Naive thymus-derived CD4-positive, alpha-beta T cell (primary cell): ENCODE results near the gene PLA2G2F. TPM values are rescaled to one million over a fixed set of nuclear protein-coding genes. Genes with fewer than 3 reads are reported as not detected.

Source experiments
- ATAC-seq: fragments of 150-1000 bp; cut with Tn5 transposase; 2 replicates; pipeline ENCODE4 v1.10.0; 2021; ENCODE audit warnings: mild to moderate bottlenecking, moderate library complexity
- CTCF ChIA-PET: fragments of 350-600 bp; sonication (Branson Sonifier 250); formaldehyde crosslinking; loops from one replicate; lab custom pipeline; 2021; ENCODE audit warnings: antibody characterized with exemption; lab: Charles Lee
- POLR2A ChIA-PET: fragments of 350-600 bp; sonication (Branson Sonifier 250); formaldehyde crosslinking; loops from one replicate; lab custom pipeline; 2021; ENCODE audit warnings: antibody characterized with exemption, inconsistent platforms; lab: Charles Lee
- DNase-seq, 9 donors: peaks; one replicate each; pipeline versions ENCODE4 v3.0.0 to v3.0.0-alpha.2; 2020 to 2022; ENCODE audit warnings: mixed read lengths in 1 of 9
- H3K27ac ChIP-seq: one replicate; pipeline ENCODE4 v1.7.0; 2013; ENCODE audit warnings: mild to moderate bottlenecking, low read depth, low read length, moderate library complexity
- H3K27me3 ChIP-seq, 2 donors: one replicate each; pipeline ENCODE4 v1.7.0; 2013; ENCODE audit warnings: low read length in 2 of 2, mild to moderate bottlenecking in 2 of 2, moderate library complexity in 2 of 2; ENCODE audit not compliant: control insufficient read depth in 2 of 2, insufficient read depth in 2 of 2
- H3K36me3 ChIP-seq, 3 experiments: 1 replicate in 2 of 3; 2 replicates in 1 of 3; pipeline ENCODE4 v1.7.0; 2013; ENCODE audit warnings: low read length in 3 of 3, mild to moderate bottlenecking in 3 of 3, moderate library complexity in 1 of 3; ENCODE audit not compliant: insufficient read depth in 3 of 3, control insufficient read depth in 2 of 3
- H3K4me1 ChIP-seq, 2 donors: one replicate each; pipeline ENCODE4 v1.7.0; 2013; ENCODE audit warnings: low read length in 2 of 2, mild to moderate bottlenecking in 2 of 2, moderate library complexity in 1 of 2; ENCODE audit not compliant: control insufficient read depth in 2 of 2, insufficient read depth in 2 of 2
- H3K4me3 ChIP-seq: 2 replicates; pipeline ENCODE4 v1.7.0; 2013; ENCODE audit warnings: mild to moderate bottlenecking, low read length
- H3K9me3 ChIP-seq, 3 experiments: 1 replicate in 2 of 3; 2 replicates in 1 of 3; pipeline ENCODE4 v1.7.0; 2013; ENCODE audit warnings: low read length in 3 of 3; ENCODE audit not compliant: control insufficient read depth in 2 of 3
- H3K27ac Mint-ChIP-seq, 9 donors: one replicate each; pipeline ENCODE4 v1.8.0; 2020 to 2022; ENCODE audit warnings: mixed read lengths in 9 of 9, mild to moderate bottlenecking in 8 of 9, moderate library complexity in 5 of 9, inconsistent platforms in 2 of 9
- H3K27me3 Mint-ChIP-seq, 5 donors: one replicate each; pipeline ENCODE4 v1.8.0; 2021 to 2022; ENCODE audit warnings: mixed read lengths in 5 of 5, mild to moderate bottlenecking in 1 of 5
- H3K36me3 Mint-ChIP-seq, 5 donors: one replicate each; pipeline ENCODE4 v1.8.0; 2020 to 2022; ENCODE audit warnings: mixed read lengths in 5 of 5, mild to moderate bottlenecking in 3 of 5, inconsistent platforms in 1 of 5
- H3K4me1 Mint-ChIP-seq, 7 donors: one replicate each; pipeline ENCODE4 v1.8.0; 2020 to 2022; ENCODE audit warnings: mixed read lengths in 7 of 7, mild to moderate bottlenecking in 3 of 7, inconsistent platforms in 1 of 7
- H3K4me3 Mint-ChIP-seq, 10 donors: one replicate each; pipeline ENCODE4 v1.8.0; 2020 to 2022; ENCODE audit warnings: mild to moderate bottlenecking in 10 of 10, mixed read lengths in 10 of 10, moderate library complexity in 6 of 10, inconsistent platforms in 2 of 10
- H3K9me3 Mint-ChIP-seq, 11 donors: one replicate each; pipeline ENCODE4 v1.8.0; 2020 to 2022; ENCODE audit warnings: mixed read lengths in 11 of 11, mild to moderate bottlenecking in 4 of 11, inconsistent platforms in 1 of 11, moderate library complexity in 1 of 11
- intact Hi-C, 2 donors: fragments of 100-400 bp; cut with micrococcal nuclease; formaldehyde crosslinking; loops; one replicate each; pipeline ENCODE4 v1.15.1; 2023
- polyA plus RNA-seq, 2 donors: library from polyadenylated mRNA; unstranded; fragments of 300-500 nt; fragmentation: Illumina TruSeq; gene quantifications; one replicate each; pipeline ENCODE4 v1.2.3, GENCODE V29; 2021
- total RNA-seq, 6 experiments: library from RNA in 5 of 6; stranded (reverse) in 5 of 6; gene quantifications; 1 replicate in 5 of 6; 2 replicates in 1 of 6; pipeline ENCODE4 v1.2.3 and lab custom pipeline; 2021 to 2026

The PLA2G2F gene
- total and polyA plus RNA-seq, 7 experiments from 2014 or later, result not detected

DNA sequence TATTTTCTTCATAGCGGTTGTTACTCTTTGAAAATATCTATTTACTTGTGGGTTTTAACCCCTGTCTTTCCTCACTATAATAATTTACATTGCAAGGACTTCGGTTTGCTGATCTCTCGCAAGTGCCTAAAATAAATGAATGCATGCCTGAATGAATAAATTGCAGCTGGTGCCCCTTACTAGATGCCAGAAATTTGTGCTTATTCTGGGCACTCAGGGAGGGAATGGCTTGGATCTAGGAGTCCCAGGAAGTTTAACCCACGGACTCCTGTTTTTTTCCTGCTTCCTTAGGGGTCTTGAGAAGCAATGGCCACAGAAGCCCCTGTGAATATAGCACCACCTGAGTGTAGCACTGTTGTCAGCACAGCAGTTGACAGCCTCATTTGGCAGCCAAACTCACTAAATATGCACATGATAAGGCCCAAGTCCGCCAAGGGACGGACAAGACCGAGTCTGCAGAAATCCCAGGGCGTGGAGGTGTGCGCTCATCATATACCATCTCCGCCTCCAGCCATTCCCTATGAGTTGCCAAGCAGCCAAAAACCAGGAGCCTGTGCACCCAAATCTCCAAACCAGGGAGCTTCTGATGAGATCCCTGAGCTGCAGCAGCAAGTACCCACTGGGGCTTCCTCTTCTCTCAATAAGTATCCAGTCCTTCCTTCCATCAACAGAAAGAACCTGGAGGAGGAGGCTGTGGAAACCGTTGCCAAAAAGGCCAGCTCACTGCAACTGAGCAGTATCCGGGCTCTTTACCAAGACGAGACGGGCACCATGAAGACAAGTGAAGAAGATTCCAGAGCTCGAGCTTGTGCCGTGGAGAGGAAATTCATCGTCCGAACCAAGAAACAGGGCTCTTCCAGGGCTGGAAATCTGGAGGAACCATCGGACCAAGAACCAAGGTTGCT, 51.4 kb downstream of the PLA2G2F start:
- peaks cover 17 to 31% of the 10 kb centered on the region in 2 donors for H3K4me1 ChIP-seq
- H3K27me3 ChIP-seq, result no peaks in the 10 kb centered on the region
- H3K36me3 Mint-ChIP-seq, result peaks cover 0 to 5% (median 0%) of the 10 kb centered on the region in 5 donors
- H3K4me3 Mint-ChIP-seq, result no peak overlapping the region
- H3K9me3 Mint-ChIP-seq, result no peaks in the 10 kb centered on the region
- ChIA-PET CTCF (interaction anchor here (1.0 kb wide), 1 partner anchor 11 kb away, joined by 3 read pairs; no protein-coding TSS in a partner anchor), POLR2A (no interaction called here)
- intact Hi-C loops, result no loop called here
- H3K27ac Mint-ChIP-seq, result no peak overlapping the region
- peaks cover 0 to 24% (median 5%) of the 10 kb centered on the region in 5 donors for H3K27me3 Mint-ChIP-seq
- no peak for ATAC-seq
- H3K27ac ChIP-seq, result no peak overlapping the region
- no peaks in the 10 kb centered on the region for H3K9me3 ChIP-seq
- H3K4me3 ChIP-seq, result no peak overlapping the region
- H3K36me3 ChIP-seq, result no peaks in the 10 kb centered on the region
- DNase-seq, result no peak
- H3K4me1 Mint-ChIP-seq, result peaks cover 28 to 39% (median 33%) of the 10 kb centered on the region in 7 donors

DNA sequence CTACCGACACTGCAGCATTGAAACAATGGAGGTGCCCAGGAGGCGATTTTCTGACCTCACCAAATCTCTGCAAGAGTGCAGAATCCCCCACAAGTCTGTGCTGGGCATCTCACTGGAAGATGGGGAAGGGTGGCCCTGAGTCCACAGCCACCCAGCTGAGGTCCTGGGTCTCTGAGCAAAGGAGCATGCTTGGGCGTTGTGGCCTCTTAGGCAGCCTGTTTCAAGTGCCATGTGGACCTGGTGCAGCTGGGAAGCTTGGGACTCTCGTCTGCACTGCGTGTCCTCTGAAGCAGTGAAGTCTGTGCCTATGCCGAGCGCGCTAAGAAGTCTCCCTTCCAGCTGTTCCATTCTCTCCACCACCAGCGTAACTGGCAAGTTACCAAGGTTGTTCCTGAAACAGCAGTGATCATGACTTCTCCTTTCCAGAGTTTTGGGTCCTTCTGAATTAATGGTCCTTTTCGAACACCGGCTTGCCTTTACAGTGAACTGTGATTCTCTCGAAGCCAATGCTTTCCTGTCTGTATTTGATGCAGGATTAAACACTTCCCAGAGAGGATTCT, 52.2 kb downstream of the PLA2G2F start:
- Mint-ChIP-seq H3K4me1 (peaks cover 26 to 37% (median 30%) of the 10 kb centered on the region in 7 donors), H3K9me3 (no peaks in the 10 kb centered on the region), H3K4me3 (no peak overlapping the region), H3K36me3 (peaks cover 0 to 5% (median 0%) of the 10 kb centered on the region in 5 donors), H3K27me3 (peaks cover 0 to 24% (median 5%) of the 10 kb centered on the region in 5 donors), H3K27ac (no peak overlapping the region)
- Histone ChIP-seq H3K4me3 (no peak overlapping the region), H3K36me3 (no peaks in the 10 kb centered on the region), H3K4me1 (peaks cover 15 to 28% of the 10 kb centered on the region in 2 donors), H3K27ac (no peak overlapping the region), H3K27me3 (no peaks in the 10 kb centered on the region), H3K9me3 (no peaks in the 10 kb centered on the region)
- no peak for ATAC-seq
- DNase-seq, result no peak
- intact Hi-C loops, result no loop called here
- ChIA-PET CTCF (interaction anchor here (1.0 kb wide), 1 partner anchor 10 kb away, joined by 3 read pairs; no protein-coding TSS in a partner anchor), POLR2A (no interaction called here)

DNA sequence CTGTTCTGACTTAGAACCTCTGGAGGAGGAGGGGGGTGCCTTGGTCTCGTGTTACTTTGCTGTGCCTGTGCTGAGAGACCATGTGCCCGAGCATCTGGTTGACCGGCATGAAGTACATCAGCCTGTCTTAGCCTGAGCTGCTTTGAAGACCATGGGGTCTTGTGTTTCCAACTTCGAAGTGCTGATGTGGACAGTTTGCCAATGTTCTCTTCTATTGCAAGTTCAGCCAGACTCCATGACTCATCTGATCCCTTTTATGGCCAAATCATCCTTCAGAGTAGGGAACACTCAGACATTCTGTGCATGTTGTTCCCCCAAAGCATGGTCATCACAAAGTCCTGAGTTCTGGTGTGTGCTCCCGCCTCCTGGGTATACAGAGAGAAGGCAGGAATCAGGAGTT, 53.2 kb downstream of the PLA2G2F start:
- Histone ChIP-seq H3K4me3 (no peak overlapping the region), H3K27ac (no peak overlapping the region), H3K4me1 (peaks cover 9 to 17% of the 10 kb centered on the region in 2 donors), H3K9me3 (no peaks in the 10 kb centered on the region), H3K36me3 (no peaks in the 10 kb centered on the region), H3K27me3 (no peaks in the 10 kb centered on the region)
- POLR2A ChIA-PET, result no interaction called here
- Mint-ChIP-seq H3K27me3 (peaks cover 0 to 26% (median 5%) of the 10 kb centered on the region in 5 donors), H3K4me1 (peaks cover 19 to 27% (median 20%) of the 10 kb centered on the region in 7 donors), H3K9me3 (no peaks in the 10 kb centered on the region), H3K36me3 (peaks cover 0 to 5% (median 0%) of the 10 kb centered on the region in 5 donors), H3K4me3 (no peak overlapping the region), H3K27ac (no peak overlapping the region)
- ATAC-seq, result no peak
- intact Hi-C loops, result no loop called here
- CTCF ChIA-PET, result interaction anchor here (1.1 kb wide), 1 partner anchor 272 kb away, joined by 3 read pairs; no protein-coding TSS in a partner anchor
- DNase-seq, result no peak

DNA sequence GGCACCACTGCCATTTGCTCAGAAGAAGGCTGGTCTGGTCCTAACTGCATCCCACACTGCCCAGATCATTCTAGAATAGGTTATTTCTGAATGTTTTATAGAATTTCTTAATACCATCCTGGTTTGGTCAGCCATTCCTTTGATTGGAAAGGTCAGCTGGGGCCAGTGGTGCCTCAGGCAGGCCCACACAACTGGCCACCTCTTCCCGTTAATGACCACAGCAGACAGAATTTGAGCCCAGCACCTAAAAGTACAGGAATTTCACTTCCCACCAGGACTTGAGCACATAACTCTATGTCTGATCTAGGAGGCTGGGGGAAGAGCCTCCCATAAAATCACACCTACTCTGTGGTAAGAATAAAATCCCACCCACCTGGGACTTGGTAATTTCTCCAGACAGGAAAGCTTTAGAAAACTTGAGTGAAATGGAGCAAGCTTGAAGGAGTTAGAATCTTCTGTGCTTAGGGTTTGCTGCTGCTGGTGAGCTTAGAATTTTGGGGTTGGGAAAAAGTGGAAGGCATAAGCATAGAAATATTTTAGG, 53.8 kb downstream of the PLA2G2F start:
- no peaks in the 10 kb centered on the region for H3K27me3 ChIP-seq
- H3K27me3 Mint-ChIP-seq, result peaks cover 0 to 28% (median 5%) of the 10 kb centered on the region in 5 donors
- peaks cover 4 to 12% of the 10 kb centered on the region in 2 donors for H3K4me1 ChIP-seq
- H3K4me1 Mint-ChIP-seq, result peaks cover 14 to 21% (median 14%) of the 10 kb centered on the region in 7 donors
- no peak for ATAC-seq
- no peaks in the 10 kb centered on the region for H3K9me3 ChIP-seq
- POLR2A ChIA-PET, result no interaction called here
- no peak overlapping the region for H3K27ac ChIP-seq
- H3K27ac Mint-ChIP-seq, result no peak overlapping the region
- H3K36me3 Mint-ChIP-seq, result peaks cover 0 to 5% (median 0%) of the 10 kb centered on the region in 5 donors
- H3K4me3 ChIP-seq, result no peak overlapping the region
- no peaks in the 10 kb centered on the region for H3K36me3 ChIP-seq
- CTCF ChIA-PET, result interaction anchor here (0.6 to 3.7 kb wide), 4 partner anchors 271 to 1241 kb away, joined by 3 to 20 read pairs (median 4); no protein-coding TSS in a partner anchor
- DNase-seq, result no peak
- intact Hi-C loops, result no loop called here
- H3K4me3 Mint-ChIP-seq, result no peak overlapping the region
- H3K9me3 Mint-ChIP-seq, result no peaks in the 10 kb centered on the region

- H3K27ac ChIP-seq, result no peak overlapping the region
- H3K4me3 ChIP-seq, result no peak overlapping the region
- Mint-ChIP-seq H3K4me3 (no peak overlapping the region), H3K9me3 (no peaks in the 10 kb centered on the region), H3K27ac (no peak overlapping the region), H3K4me1 (peaks cover under 1 to 9% (median 2%) of the 10 kb centered on the region in 7 donors), H3K27me3 (peaks cover 0 to 31% (median 5%) of the 10 kb centered on the region in 5 donors), H3K36me3 (peaks cover 0 to 2% (median 0%) of the 10 kb centered on the region in 5 donors)
- no peaks in the 10 kb centered on the region for H3K4me1 ChIP-seq
- intact Hi-C loops, result loop anchor here in 1 of 2 donors (2.0 kb wide), 1 partner anchor 29 kb away; no protein-coding TSS in a partner anchor
- DNase-seq (no peak), ATAC-seq (no peak)
- H3K36me3 ChIP-seq, result no peaks in the 10 kb centered on the region
- H3K27me3 ChIP-seq, result no peaks in the 10 kb centered on the region
- ChIA-PET POLR2A (interaction anchor here (0.9 kb wide), 1 partner anchor 16 kb away, joined by 3 read pairs; no protein-coding TSS in a partner anchor), CTCF (interaction anchor here (0.7 to 3.7 kb wide), 5 partner anchors 14 to 276 kb away, joined by 3 to 20 read pairs (median 5); no protein-coding TSS in a partner anchor)
- no peaks in the 10 kb centered on the region for H3K9me3 ChIP-seq
Observed at GRCh38 chr1:20194224-20194623, 55.1 kb downstream of the PLA2G2F start.
